CD4-positive, alpha-beta T cell treated with Interleukin-17A for 4 hours (primary cell): Measurements from ENCODE around the gene NLRC4.
"Not testable (repeated sequence)": the region's sequence is repeated elsewhere in the genome, so short reads cannot be mapped to it uniquely, and the experiment has no call there.

Experiments used
- DNase-seq: peaks from one replicate; pipeline ENCODE4 v3.0.0-alpha.2; 2020; ENCODE audit warnings: mixed read lengths

NLRC4 gene

DNA sequence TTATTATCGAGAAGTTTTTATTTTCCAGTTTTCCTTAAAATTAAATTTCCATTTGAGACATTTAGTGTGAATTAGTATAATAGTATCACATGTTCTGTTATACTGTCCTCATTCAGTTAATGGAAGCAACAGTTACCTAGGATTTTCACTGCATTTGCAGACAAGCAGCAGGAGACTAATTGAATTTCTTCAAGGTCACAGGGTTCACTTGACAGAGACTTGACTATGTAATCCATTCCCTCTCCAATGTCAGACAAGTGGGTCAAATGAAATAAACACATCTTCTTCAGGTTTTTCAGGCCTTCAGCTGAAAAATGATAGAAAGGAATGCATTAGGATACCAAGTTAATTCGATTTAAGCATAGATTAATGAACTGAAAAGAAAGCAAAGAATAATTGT, 26.7 kb downstream of the NLRC4 start:
- DNase-seq = no peak

DNA sequence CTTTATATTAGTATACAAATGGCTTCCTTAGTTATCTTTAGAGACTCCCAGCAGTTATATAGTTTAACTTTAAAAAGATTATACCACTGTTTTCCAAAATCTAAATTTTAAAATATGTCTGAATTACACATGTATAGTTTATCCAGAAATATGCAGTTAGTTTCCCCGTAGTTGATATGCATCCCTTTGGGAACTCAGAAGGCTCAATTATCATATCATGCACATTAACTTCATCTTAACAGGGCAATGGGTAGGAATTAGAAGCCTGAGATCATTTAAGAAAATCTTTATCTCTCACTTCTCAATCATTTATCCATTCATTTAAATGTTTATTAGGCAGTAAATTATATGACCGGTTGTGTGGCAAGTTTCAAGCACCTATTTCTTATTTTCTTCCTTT, 27.2 kb downstream of the NLRC4 start:
- no peak for DNase-seq

DNA sequence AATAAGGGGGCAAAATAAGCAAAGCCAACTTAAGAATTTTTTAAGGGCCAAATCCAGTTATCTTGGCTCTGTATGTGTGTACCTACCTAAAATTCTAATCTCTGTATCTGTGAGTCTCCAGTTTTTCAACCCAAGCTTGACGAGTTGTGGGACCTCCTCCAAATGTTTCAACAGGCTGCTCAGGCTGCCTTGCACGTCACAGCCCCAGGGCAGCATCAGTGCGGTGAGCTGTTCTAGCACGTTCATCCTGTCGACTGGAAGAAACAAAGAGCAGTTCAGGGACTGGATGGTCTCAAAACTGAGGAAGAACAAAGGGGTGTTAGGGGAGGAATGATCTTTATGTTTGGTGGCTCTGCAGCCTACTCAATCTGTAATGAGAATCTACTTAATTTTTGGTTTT, 29.4 kb downstream of the NLRC4 start:
- no peak for DNase-seq

DNA sequence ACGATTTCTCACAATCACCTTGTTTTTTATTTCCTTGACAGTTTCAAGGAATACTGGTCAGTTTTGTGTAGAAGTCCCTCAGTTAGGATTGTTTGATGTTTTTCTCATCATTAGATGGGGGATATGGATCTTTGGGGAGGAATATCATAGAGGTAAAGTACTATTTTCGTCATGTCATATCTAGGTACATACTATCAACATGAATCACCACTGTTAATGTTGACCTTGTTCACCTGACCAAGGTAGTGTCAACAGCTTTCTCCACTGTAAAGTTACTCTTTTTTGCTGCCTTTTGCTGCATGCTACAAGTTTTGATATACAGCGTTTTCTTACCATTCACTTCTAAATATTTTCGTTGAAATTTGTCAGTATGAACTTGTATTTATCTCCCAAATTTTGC, 32.7 kb downstream of the NLRC4 start:
- DNase-seq = no peak

DNA sequence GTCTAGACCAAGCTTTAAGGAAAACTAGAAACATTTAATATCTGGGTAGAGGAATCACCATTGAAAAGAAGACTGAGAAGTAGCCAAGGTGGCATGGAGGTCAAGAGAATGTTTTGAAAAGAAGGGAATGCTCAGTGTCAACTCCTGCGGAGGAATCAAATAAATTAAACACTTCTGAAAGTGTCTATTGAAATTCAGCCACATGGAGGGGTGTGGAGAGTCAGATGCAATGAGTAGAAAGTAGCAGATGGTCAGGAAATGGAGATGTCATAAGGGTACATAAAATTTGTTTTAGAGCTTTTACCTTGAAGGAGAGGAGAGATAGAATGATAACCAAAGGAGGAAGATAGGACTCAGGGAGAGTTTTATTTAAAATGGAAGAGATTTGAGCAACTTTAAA, 35.1 kb downstream of the NLRC4 start:
- no peak for DNase-seq

DNA sequence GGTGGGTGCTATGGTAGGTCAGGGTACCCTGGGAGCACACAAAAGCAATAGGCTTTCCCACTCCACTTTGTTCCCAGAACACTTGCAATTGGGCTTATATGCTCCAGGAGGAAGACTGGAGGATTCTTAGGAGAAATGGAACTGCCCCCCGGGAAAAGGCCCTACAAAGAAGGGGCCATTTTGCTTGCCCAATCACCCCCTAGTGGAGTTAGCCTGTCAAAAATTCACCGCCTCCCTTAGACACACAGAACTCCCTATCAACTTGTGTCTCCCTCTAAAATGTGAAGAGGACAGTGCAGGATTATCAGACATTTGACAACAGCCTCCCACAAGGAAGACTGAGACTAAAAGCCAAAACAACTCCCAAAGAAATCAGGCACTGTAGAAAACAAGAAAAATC, 36.5 kb downstream of the NLRC4 start:
- no peak for DNase-seq

DNA sequence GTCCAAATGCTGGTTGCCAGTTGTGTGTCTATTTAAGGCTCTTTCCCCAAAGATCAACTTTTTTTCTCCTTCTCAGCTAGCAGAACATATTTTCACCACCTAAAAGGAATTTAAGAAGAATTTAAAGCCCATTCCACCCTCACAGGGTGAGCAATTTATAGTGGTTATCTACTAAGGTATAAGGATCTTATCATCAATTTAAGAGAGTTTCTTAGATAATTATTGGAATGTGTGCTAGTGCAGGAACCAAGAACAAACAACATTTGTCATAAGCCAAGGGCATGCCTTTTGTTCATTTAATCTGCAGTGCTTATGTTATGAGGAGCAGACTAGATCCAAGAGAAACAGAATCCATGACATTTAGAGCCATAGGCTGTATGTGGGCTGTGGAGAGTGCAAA, 37.2 kb downstream of the NLRC4 start:
- DNase-seq = no peak

DNA sequence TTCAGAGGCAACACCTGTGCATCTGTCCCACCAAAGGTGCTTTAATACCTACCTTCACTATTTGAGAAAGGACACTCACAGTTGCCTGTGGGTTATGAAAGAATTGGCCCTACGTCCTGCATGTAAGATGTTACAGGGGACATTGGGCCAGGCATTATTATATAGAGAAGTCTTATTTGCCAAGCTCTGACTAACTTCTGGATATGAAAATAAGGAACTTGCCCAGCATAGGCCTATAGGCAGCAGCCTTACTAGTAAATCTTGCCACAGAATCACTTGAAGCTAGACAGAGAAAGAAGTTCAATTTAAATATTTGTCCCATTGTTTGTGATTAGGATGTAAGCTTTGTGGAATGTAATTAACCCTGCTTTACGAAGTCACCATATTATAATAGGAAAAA, 41.7 kb downstream of the NLRC4 start:
- DNase-seq = no peak

DNA sequence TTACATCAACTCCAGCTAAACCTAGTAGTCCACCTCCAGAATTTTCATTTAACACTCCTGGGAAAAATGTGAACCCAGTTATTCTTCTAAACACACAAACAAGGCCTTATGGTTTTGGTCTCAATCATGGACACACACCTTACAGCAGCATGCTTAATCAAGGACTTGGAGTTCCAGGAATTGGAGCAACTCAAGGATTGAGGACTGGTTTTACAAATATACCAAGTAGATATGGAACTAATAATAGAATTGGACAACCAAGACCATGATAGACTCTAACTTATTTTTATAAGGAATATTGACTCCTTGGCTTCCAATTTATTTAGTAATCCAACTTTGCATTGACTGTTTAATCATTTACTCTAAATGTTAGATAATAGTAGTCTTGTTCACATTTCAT, 44.2 kb downstream of the NLRC4 start:
- DNase-seq = no peak

DNA sequence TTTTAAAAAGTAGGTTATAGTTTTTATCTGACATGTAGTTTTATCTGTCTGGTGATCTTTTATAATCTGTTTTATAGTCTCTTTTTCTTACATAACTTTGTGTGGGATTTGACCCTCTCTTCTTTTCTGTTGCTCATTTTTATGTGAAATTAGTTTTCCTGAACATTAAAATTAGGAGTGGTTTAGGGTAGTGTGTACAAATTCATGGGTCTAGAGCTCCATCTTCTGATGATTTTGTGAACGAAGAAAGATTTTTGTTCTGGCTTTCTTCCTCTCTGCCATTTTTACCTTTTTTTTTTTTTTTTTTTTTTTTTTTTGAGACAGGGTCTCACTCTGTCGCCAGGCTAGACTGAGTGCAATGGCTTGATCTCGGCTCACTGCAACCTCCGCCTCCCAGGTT, 52.4 kb downstream of the NLRC4 start:
- DNase-seq = no peak

DNA sequence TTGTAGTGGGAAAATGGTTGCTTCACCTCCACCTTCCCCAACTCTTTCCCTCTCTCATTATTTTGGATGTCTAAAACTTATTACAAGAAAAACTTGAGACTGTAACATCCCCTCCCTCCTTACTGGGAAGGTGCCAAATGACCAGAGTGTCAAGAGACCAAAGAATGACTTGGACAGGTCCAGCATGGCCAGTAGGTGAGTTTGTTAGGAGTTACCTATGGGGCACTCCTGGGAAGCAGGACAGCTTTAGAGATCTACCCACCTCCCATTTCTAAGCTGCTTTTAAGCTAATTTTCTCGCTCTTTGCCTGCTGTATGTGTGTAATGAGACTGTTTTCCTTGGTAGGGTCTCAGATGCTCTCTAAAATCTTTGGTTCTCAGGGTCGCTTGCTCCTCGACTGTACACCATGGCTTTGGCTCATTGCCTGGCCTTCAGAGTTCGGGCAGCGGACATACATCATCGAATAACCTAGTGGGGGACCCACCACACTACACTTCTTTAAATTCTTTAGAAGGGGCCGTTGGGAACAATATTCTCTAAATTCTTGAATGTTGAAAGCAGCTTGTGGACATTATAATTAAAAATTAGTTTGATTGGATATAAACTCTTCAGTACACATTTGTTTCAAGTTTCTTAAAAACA, 53.8 kb downstream of the NLRC4 start:
- no peak for DNase-seq

DNA sequence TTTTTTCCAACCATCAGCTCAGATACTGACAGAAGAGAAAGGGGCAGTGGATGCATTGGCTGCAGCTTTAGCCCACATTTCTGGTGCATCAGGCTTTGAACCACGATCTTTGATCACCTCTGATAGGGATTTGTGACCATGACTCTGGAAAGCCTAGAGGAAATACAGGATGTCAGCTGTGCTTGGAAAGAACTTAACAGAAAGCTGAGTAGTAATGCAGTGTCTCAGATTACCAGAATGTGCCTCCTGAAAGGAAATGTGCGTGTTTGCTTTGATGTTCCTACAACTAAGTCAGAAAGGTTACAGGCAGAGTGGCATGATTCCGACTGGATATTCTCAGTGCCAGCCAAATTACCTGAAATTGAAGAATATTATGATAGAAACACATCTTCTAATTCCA, 61.3 kb downstream of the NLRC4 start:
- not testable (repeated sequence) for DNase-seq

DNA sequence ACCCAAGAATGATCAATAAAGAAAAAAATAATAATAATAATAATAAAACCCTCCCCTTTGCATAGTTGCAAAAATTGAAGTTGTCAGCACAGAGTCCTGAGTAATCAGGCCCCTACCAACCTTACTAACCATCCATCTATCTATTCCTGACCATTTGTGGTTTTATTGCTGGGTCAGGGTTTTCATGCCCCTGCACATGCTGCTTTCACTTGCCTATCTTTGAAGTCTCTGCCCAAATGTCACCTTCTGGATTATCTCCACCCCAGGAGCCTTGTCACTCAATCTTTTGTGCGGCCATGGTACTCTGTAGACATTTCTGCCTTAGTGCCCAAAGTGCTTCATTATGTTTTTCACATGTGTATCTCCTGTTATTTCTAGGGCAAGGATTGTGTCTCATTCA, 63.9 kb downstream of the NLRC4 start:
- no peak for DNase-seq

DNA sequence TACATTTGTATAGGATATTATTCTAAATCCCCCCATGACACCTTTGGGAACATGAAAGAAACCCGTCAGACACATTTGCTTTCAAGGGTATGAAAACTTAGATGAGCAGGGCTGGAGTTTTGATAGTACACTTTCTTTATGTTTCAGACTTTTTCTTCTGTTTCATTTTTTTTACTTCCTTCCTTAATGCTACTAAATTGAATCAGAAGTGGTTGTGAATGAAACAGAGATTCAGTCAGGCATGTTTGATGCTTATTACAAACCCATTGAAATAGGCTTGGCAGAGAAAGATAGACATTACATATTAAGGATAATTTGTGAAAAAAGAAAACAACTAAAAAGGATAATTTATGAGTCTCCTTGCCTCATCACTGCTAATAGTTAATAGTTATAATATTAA, 72.3 kb downstream of the NLRC4 start:
- no peak for DNase-seq

DNA sequence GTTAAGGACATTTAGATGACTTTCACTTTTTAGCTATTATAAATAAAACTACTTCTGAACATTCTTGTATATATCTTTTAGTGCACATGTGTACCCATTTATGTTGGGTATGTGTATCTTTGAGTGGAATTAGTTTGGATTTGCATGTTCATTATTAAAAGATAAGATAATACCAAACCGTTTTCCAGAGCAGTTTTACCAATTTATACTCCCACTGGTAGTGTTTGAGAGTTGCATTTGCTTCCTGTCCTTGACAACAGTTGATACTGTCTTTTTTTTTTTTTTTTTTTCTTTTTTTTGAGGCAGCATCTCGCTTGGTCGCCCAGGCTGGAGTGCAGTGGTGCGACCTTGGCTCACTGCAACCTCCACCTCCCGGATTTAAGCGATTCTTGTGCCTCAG, 75.7 kb downstream of the NLRC4 start:
- no peak for DNase-seq

DNA sequence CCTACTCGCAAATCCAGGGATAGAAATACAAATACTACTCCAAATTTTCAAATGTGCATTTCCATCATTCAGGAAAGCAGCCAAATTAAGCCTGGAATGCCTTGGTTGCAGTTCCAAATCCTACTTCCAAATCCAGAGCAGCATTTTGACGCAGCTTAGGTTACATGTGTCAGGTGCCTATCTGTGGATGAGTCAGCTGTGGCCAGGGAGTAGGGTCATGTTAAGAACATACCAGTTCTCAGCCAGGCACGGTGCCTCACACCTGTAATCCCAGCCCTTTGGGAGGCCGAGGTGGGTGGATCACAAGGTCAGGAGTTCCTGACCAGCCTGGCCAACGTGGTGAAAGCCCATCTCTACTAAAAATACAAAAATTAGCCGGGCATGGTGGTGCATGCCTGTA, 82.0 kb downstream of the NLRC4 start:
- DNase-seq = no peak
